Upper lobe of right lung (tissue), 1 donor: ENCODE measurements around the gene SLC10A4. TPM values are rescaled to one million over a fixed set of nuclear protein-coding genes. Genes with fewer than 3 reads are reported as not detected.

ENCODE experiments used
- ATAC-seq: fragments of 200-7000 bp; cut with Tn5 transposase; one replicate; pipeline ENCODE4 v1.9.1; 2020; ENCODE audit warnings: mild to moderate bottlenecking, moderate library complexity
- DNase-seq: peaks from one replicate; pipeline ENCODE4 v3.0.0-alpha.2; 2020
- H3K27ac ChIP-seq: fragments of 200-600 bp; one replicate; pipeline ENCODE4 v1.8.0; 2022
- H3K27me3 ChIP-seq: fragments of 200-600 bp; one replicate; pipeline ENCODE4 v1.8.0; 2022; ENCODE audit warnings: mild to moderate bottlenecking
- H3K36me3 ChIP-seq: fragments of 200-600 bp; one replicate; pipeline ENCODE4 v1.8.0; 2022
- H3K4me1 ChIP-seq: fragments of 200-600 bp; one replicate; pipeline ENCODE4 v1.8.0; 2022
- H3K4me3 ChIP-seq: fragments of 200-600 bp; one replicate; pipeline ENCODE4 v1.8.0; 2022; ENCODE audit warnings: mild to moderate bottlenecking
- H3K9me3 ChIP-seq: fragments of 200-600 bp; one replicate; pipeline ENCODE4 v1.8.0; 2022
- CTCF ChIP-seq: fragments of 200-600 bp; IDR thresholded peaks from one replicate; pipeline ENCODE4 v1.8.0; 2022; ENCODE audit warnings: antibody characterized with exemption
- intact Hi-C: fragments of 100-400 bp; cut with DNase I; formaldehyde crosslinking; loops from one replicate; pipeline ENCODE4 v1.11.0; 2022
- total RNA-seq: library from RNA; stranded (reverse); fragmentation: NEBNext Ultra II Directional; extraction: Animal tissue kit (Norgen Biotek cat#: 25700); gene quantifications from one replicate; pipeline ENCODE4 v1.2.1, GENCODE V29; 2021
- donor health status: DM: no; HTN: yes; CAD: no; lungs with severe emphysema.

Gene SLC10A4
- total RNA-seq, 1 donor from 2014 or later: 3.1 TPM

DNA sequence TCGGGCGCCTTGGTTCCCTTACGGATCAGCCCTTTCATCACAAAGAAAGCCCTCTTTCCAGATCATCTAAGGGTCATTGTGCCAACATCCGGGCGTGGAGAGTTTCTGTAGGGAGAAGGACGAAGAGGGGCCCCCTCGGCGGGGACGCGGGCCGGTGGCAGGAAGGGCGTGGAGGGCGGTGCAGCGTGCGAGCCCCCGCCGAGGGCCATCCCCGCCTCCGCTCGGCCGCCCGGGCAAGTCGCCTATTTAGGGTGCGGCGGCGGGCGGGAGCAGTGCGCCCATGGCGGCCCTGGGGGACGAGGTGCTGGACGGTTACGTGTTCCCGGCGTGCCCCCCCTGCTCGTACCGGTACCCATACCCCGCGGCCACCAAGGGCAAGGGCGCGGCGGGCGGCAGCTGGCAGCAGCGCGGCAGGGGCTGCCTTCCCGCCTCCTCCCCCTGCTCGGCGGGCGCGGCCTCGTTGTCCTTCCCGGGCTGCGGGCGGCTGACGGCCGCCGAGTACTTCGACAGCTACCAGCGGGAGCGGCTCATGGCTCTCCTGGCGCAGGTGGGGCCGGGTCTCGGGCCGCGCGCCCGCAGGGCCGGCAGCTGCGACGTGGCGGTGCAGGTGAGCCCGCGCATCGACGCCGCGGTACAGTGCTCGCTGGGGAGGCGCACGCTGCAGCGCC lies 7.0 kb downstream of the SLC10A4 start, which contains the start of gene ZAR1:
Gene ZAR1, plus strand, starts transcription at position 241 of the 668 bp plus-strand sequence. Its CDS starts 40 bp downstream, at position 281.
- peak; percentile 64 for DNase-seq
- H3K9me3 ChIP-seq: no peaks in the 10 kb centered on the region
- no peak within 1 kb of the TSS for H3K27ac ChIP-seq
- TF ChIP-seq CTCF: no peak
- intact Hi-C loops: no loop called here
- H3K4me1 ChIP-seq: peaks cover 10% of the 10 kb centered on the region
- H3K27me3 ChIP-seq: peaks cover 65% of the 10 kb centered on the region
- no peaks in the 10 kb centered on the region for H3K36me3 ChIP-seq
- peak; percentile 57 for ATAC-seq
- peak within 1 kb of the TSS; percentile 45 for H3K4me3 ChIP-seq

- intact Hi-C loops: no loop called here
- Histone ChIP-seq H3K4me3 (no peak overlapping the region), H3K27ac (no peak overlapping the region), H3K36me3 (no peaks in the 10 kb centered on the region), H3K27me3 (peaks cover 62% of the 10 kb centered on the region), H3K9me3 (no peaks in the 10 kb centered on the region), H3K4me1 (peaks cover 10% of the 10 kb centered on the region)
- peak; percentile 5 for ATAC-seq
- TF ChIP-seq CTCF: no peak
- no peak for DNase-seq
Measured at GRCh38 chr4:48490680-48491513, 7.8 kb downstream of the SLC10A4 start.

- H3K4me3 ChIP-seq: no peak overlapping the region
- H3K9me3 ChIP-seq: no peaks in the 10 kb centered on the region
- no peak overlapping the region for H3K27ac ChIP-seq
- peaks cover 10% of the 10 kb centered on the region for H3K4me1 ChIP-seq
- intact Hi-C loops: no loop called here
- no peak for TF ChIP-seq CTCF
- DNase-seq: no peak
- H3K27me3 ChIP-seq: peaks cover 55% of the 10 kb centered on the region
- no peaks in the 10 kb centered on the region for H3K36me3 ChIP-seq
- ATAC-seq: no peak
Measured at GRCh38 chr4:48491514-48492176, 8.5 kb downstream of the SLC10A4 start.

- ATAC-seq (peak; percentile 42), DNase-seq (no peak)
- H3K27me3 ChIP-seq: peaks cover 36% of the 10 kb centered on the region
- no peak overlapping the region for H3K4me3 ChIP-seq
- TF ChIP-seq CTCF: no peak
- H3K27ac ChIP-seq: peak overlapping the region; percentile 19
- intact Hi-C loops: no loop called here
- H3K4me1 ChIP-seq: peaks cover 10% of the 10 kb centered on the region
- H3K9me3 ChIP-seq: no peaks in the 10 kb centered on the region
- peaks cover 11% of the 10 kb centered on the region for H3K36me3 ChIP-seq
Measured at GRCh38 chr4:48493452-48494100, 10.4 kb downstream of the SLC10A4 start.

- no peak for DNase-seq
- TF ChIP-seq CTCF: no peak
- ATAC-seq: no peak
- intact Hi-C loops: no loop called here
- Histone ChIP-seq H3K27me3 (peaks cover 14% of the 10 kb centered on the region), H3K4me1 (peaks cover 4% of the 10 kb centered on the region), H3K4me3 (no peak overlapping the region), H3K36me3 (peaks cover 35% of the 10 kb centered on the region), H3K9me3 (no peaks in the 10 kb centered on the region), H3K27ac (no peak overlapping the region)
Measured at GRCh38 chr4:48495941-48496340, 12.8 kb downstream of the SLC10A4 start.
